PC-3 (cell line): ENCODE measurements around the gene ST3GAL2. TPM values are rescaled to one million over a fixed set of nuclear protein-coding genes. Genes with fewer than 3 reads are reported as not detected.

Source experiments
- ATAC-seq: fragments of 200-7000 bp; cut with Tn5 transposase; 2 replicates; pipeline ENCODE4 v1.9.1; 2020; ENCODE audit warnings: mild to moderate bottlenecking, moderate library complexity
- BruUV-seq: library from RNA; stranded (reverse); fragments of 400-500 nt; replicated peaks from 2 replicates; lab custom pipeline; 2021; lab: Mats Ljungman, UMichigan
- CTCF ChIA-PET: fragments of 300-600 bp; sonication (Branson Sonifier 250); formaldehyde crosslinking; loops from one replicate; lab custom pipeline; 2022; ENCODE audit warnings: antibody characterized with exemption; lab: Charles Lee
- POLR2A ChIA-PET: fragments of 300-600 bp; sonication (Branson Sonifier 250); formaldehyde crosslinking; loops from one replicate; lab custom pipeline; 2022; ENCODE audit warnings: antibody characterized with exemption; ENCODE audit not compliant: unreplicated experiment; lab: Charles Lee
- DNase-seq: peaks from one replicate; pipeline ENCODE4 v3.0.0-alpha.2; 2015
- H2AFZ ChIP-seq: fragments of 300-600 bp; sonication (generic); 2 replicates; pipeline ENCODE4 v1.6.0; 2016; ENCODE audit warnings: antibody characterized with exemption, low read length
- H3F3A ChIP-seq: fragments of 300-600 bp; sonication (generic); one replicate; pipeline ENCODE4 v1.6.0; 2017; ENCODE audit warnings: antibody characterized with exemption, low read length, control low read depth, mild to moderate bottlenecking; ENCODE audit not compliant: unreplicated experiment
- H3K27ac ChIP-seq: fragments of 300-600 bp; sonication (generic); 2 replicates; pipeline ENCODE4 v1.5.1; 2016; ENCODE audit warnings: mild to moderate bottlenecking, low read length
- H3K27me3 ChIP-seq: fragments of 300-600 bp; sonication (generic); 2 replicates; pipeline ENCODE4 v1.6.1; 2016; ENCODE audit warnings: low read length, mixed read lengths
- H3K36me3 ChIP-seq: fragments of 300-600 bp; sonication (generic); 2 replicates; pipeline ENCODE4 v1.6.1; 2016; ENCODE audit warnings: low read depth, mixed run types, low read length, mixed read lengths
- H3K4me1 ChIP-seq: fragments of 300-600 bp; sonication (generic); 2 replicates; pipeline ENCODE4 v1.5.1; 2016; ENCODE audit warnings: low read length; ENCODE audit not compliant: insufficient read depth
- H3K4me2 ChIP-seq: fragments of 300-600 bp; sonication (generic); 2 replicates; pipeline ENCODE4 v1.6.0; 2016; ENCODE audit warnings: low read length
- H3K4me3 ChIP-seq: fragments of 300-600 bp; sonication (generic); 2 replicates; pipeline ENCODE4 v1.5.1; 2016; ENCODE audit warnings: mild to moderate bottlenecking, low read length, mixed read lengths
- H3K79me2 ChIP-seq: fragments of 300-600 bp; sonication (generic); 2 replicates; pipeline ENCODE4 v1.6.1; 2017; ENCODE audit warnings: low read length, mixed read lengths
- H3K9ac ChIP-seq: fragments of 300-600 bp; sonication (generic); 2 replicates; pipeline ENCODE4 v1.6.0; 2016; ENCODE audit warnings: mild to moderate bottlenecking, low read length
- H3K9me2 ChIP-seq: fragments of 300-600 bp; sonication (generic); replicated peaks from 2 replicates; pipeline ENCODE4 v1.6.1; 2016; ENCODE audit warnings: mixed run types, low read length, mixed read lengths
- H3K9me3 ChIP-seq: fragments of 300-600 bp; sonication (generic); 2 replicates; pipeline ENCODE4 v1.6.1; 2016; ENCODE audit warnings: low read length, mixed read lengths
- H4K20me1 ChIP-seq: fragments of 300-600 bp; sonication (generic); 2 replicates; pipeline ENCODE4 v1.6.1; 2016; ENCODE audit warnings: low read length, mixed read lengths
- CTCF ChIP-seq: fragments of 300-600 bp; sonication (generic); conservative IDR thresholded peaks from 2 replicates; pipeline ENCODE4 v1.5.1; 2017; ENCODE audit warnings: antibody characterized with exemption, low read depth, mild to moderate bottlenecking, low read length
- EZH2 ChIP-seq: fragments of 300-600 bp; sonication (generic); IDR thresholded peaks from one replicate; pipeline ENCODE4 v1.6.1; 2017; ENCODE audit warnings: antibody characterized with exemption, mild to moderate bottlenecking, low read length; ENCODE audit not compliant: unreplicated experiment
- EZH2phosphoT487 ChIP-seq: fragments of 300-600 bp; sonication (generic); IDR thresholded peaks from 2 replicates; pipeline ENCODE4 v1.6.1; 2018; ENCODE audit warnings: mild to moderate bottlenecking, antibody characterized with exemption, low read length, borderline replicate concordance
- intact Hi-C: fragments of 100-400 bp; cut with micrococcal nuclease; formaldehyde crosslinking; loops from 2 replicates; pipeline ENCODE4 v1.9.0; 2023
- total RNA-seq: library from RNA; depleted of rRNA; stranded (reverse); fragments of >200 nt; gene quantifications from 2 replicates; pipeline ENCODE4 v1.2.3, GENCODE V29; 2014

Gene ST3GAL2
- total RNA-seq, 1 experiment from 2014 or later = 9.8 TPM

GRCh38 chr16:70470141-70470926 is 31.4 kb upstream of the ST3GAL2 start:
- ATAC-seq (no peak), DNase-seq (no peak)
- intact Hi-C loops = no loop called here
- H3K36me3 ChIP-seq = no peaks in the 10 kb centered on the region
- H3K4me2 ChIP-seq = no peak overlapping the region
- H3K9me2 ChIP-seq = no peaks in the 10 kb centered on the region
- no peaks in the 10 kb centered on the region for H3K9me3 ChIP-seq
- 0 out of 2 replicates have a peak, but pooled peaks cover 3% of the 10 kb centered on the region for H3K4me1 ChIP-seq
- no peak overlapping the region for H3K4me3 ChIP-seq
- CTCF ChIA-PET = interaction anchor here (0.8 to 1.6 kb wide), 2 partner anchors 89 to 90 kb away, joined by 5 to 6 read pairs; no protein-coding TSS in a partner anchor
- no peaks in the 10 kb centered on the region for H3F3A ChIP-seq
- no peak overlapping the region for H3K27ac ChIP-seq
- H3K9ac ChIP-seq = no peak overlapping the region
- H2AFZ ChIP-seq = no peak overlapping the region
- TF ChIP-seq EZH2 = no peak
- TF ChIP-seq CTCF = no peak
- TF ChIP-seq EZH2phosphoT487 = no peak
- BruUV-seq = no TSS peak
- no peaks in the 10 kb centered on the region for H3K79me2 ChIP-seq
- POLR2A ChIA-PET = no interaction called here
- no peaks in the 10 kb centered on the region for H4K20me1 ChIP-seq
- no peaks in the 10 kb centered on the region for H3K27me3 ChIP-seq

GRCh38 chr16:70468776-70469525 is 30.1 kb upstream of the ST3GAL2 start:
- Histone ChIP-seq H3K79me2 (no peaks in the 10 kb centered on the region), H3K4me1 (no peaks in the 10 kb centered on the region), H3K4me3 (no peak overlapping the region), H3F3A (no peaks in the 10 kb centered on the region), H4K20me1 (no peaks in the 10 kb centered on the region), H2AFZ (no peak overlapping the region), H3K27me3 (no peaks in the 10 kb centered on the region), H3K36me3 (no peaks in the 10 kb centered on the region), H3K9me2 (no peaks in the 10 kb centered on the region), H3K27ac (no peak overlapping the region), H3K9me3 (no peaks in the 10 kb centered on the region), H3K4me2 (no peak overlapping the region), H3K9ac (no peak overlapping the region)
- TF ChIP-seq CTCF = no peak
- ChIA-PET POLR2A (no interaction called here), CTCF (no interaction called here)
- ATAC-seq = no peak
- no peak for DNase-seq
- intact Hi-C loops = no loop called here
- no TSS peak for BruUV-seq

GRCh38 chr16:70467608-70468007 is 28.7 kb upstream of the ST3GAL2 start:
- POLR2A ChIA-PET = no interaction called here

More at GRCh38 chr16:70467608-70468007, 28.7 kb upstream of the ST3GAL2 start:
- no peaks in the 10 kb centered on the region for H3K79me2 ChIP-seq
- BruUV-seq = no TSS peak
- H3K4me2 ChIP-seq = no peak overlapping the region
- ATAC-seq (no peak), DNase-seq (no peak)
- no peaks in the 10 kb centered on the region for H3K9me2 ChIP-seq
- H3F3A ChIP-seq = no peaks in the 10 kb centered on the region
- TF ChIP-seq EZH2 (no peak), EZH2phosphoT487 (no peak), CTCF (no peak)
- no peak overlapping the region for H2AFZ ChIP-seq
- CTCF ChIA-PET = no interaction called here
- H3K27me3 ChIP-seq = no peaks in the 10 kb centered on the region
- no peaks in the 10 kb centered on the region for H3K36me3 ChIP-seq
- no peaks in the 10 kb centered on the region for H4K20me1 ChIP-seq
- no peak overlapping the region for H3K9ac ChIP-seq
- no peaks in the 10 kb centered on the region for H3K4me1 ChIP-seq
- no peaks in the 10 kb centered on the region for H3K9me3 ChIP-seq
- no peak overlapping the region for H3K4me3 ChIP-seq
- no peak overlapping the region for H3K27ac ChIP-seq
- intact Hi-C loops = no loop called here
